Muscle layer of duodenum (tissue), 2 donors: Measurements from ENCODE around the gene DMWD.
A peak's percentile ranks its signal among the peaks of the same experiment; 100 is the strongest.

Source experiments
- H3K27ac ChIP-seq: one replicate; pipeline ENCODE4 v1.7.0; 2013; ENCODE audit warnings: mild to moderate bottlenecking, low read length
- H3K27me3 ChIP-seq: one replicate; pipeline ENCODE4 v1.7.0; 2013; ENCODE audit warnings: low read depth, mild to moderate bottlenecking, control low read depth, low read length
- H3K36me3 ChIP-seq, 2 donors: one replicate each; pipeline ENCODE4 v1.7.0; 2013; ENCODE audit warnings: low read length in 2 of 2, control low read depth in 1 of 2, mild to moderate bottlenecking in 1 of 2; ENCODE audit not compliant: insufficient read depth in 2 of 2, control insufficient read depth in 1 of 2
- H3K4me1 ChIP-seq, 2 donors: one replicate each; pipeline ENCODE4 v1.7.0; 2013; ENCODE audit warnings: low read length in 2 of 2, mild to moderate bottlenecking in 2 of 2, control low read depth in 1 of 2, moderate library complexity in 1 of 2; ENCODE audit not compliant: insufficient read depth in 2 of 2, control insufficient read depth in 1 of 2
- H3K4me3 ChIP-seq, 2 donors: one replicate each; pipeline ENCODE4 v1.7.0; 2013; ENCODE audit warnings: low read length in 2 of 2, low read depth in 1 of 2, mild to moderate bottlenecking in 1 of 2
- H3K9me3 ChIP-seq, 2 donors: one replicate each; pipeline ENCODE4 v1.7.0; 2013; ENCODE audit warnings: low read length in 2 of 2, control low read depth in 1 of 2, mild to moderate bottlenecking in 1 of 2; ENCODE audit not compliant: control insufficient read depth in 1 of 2
- donor health status: healthy.

The DMWD gene, protein sequence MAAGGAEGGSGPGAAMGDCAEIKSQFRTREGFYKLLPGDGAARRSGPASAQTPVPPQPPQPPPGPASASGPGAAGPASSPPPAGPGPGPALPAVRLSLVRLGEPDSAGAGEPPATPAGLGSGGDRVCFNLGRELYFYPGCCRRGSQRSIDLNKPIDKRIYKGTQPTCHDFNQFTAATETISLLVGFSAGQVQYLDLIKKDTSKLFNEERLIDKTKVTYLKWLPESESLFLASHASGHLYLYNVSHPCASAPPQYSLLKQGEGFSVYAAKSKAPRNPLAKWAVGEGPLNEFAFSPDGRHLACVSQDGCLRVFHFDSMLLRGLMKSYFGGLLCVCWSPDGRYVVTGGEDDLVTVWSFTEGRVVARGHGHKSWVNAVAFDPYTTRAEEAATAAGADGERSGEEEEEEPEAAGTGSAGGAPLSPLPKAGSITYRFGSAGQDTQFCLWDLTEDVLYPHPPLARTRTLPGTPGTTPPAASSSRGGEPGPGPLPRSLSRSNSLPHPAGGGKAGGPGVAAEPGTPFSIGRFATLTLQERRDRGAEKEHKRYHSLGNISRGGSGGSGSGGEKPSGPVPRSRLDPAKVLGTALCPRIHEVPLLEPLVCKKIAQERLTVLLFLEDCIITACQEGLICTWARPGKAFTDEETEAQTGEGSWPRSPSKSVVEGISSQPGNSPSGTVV

DNA sequence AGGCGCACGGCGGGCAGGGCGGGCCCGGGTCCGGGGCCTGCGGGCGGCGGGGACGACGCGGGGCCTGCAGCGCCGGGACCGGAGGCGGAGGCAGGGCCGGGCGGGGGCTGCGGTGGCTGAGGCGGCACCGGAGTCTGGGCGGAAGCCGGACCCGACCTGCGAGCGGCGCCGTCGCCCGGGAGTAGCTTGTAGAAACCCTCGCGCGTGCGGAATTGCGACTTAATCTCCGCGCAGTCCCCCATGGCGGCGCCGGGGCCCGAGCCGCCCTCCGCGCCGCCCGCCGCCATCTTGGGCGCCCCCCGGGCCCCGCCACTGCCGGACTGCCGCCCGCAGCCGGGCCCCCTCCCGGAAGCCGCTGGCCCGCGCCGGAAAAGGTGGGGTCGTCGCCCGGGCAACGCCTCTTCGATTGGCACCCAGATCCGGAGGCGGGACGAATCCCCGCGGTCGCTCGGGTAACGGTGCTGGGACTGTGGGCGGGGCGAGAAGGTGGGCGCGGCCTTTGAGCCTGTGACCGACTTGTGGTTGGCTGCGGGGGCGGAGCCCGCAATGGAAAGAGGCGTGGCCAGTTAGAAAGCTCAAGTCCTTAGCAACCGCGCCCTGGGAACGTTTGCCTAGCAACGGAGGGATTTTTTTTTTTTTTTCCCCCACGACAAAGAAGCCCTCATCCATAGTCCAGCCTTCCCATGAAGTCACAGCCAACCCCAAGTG lies at the start of gene DMWD:
TSS of gene DMWD (minus strand) at position 376 of the 708 bp plus-strand sequence. CDS start at position 287, 89 bp downstream.
- no peaks in the 10 kb centered on the region for H3K27me3 ChIP-seq
- H3K9me3 ChIP-seq = no peaks in the 10 kb centered on the region
- H3K4me3 ChIP-seq = peak within 1 kb of the TSS; percentile 75 to 87
- H3K4me1 ChIP-seq = peaks cover 0 to 23% of the 10 kb centered on the region in 2 donors
- peaks cover 8 to 19% of the 10 kb centered on the region in 2 donors for H3K36me3 ChIP-seq
- peak within 1 kb of the TSS; percentile 43 for H3K27ac ChIP-seq

DNA sequence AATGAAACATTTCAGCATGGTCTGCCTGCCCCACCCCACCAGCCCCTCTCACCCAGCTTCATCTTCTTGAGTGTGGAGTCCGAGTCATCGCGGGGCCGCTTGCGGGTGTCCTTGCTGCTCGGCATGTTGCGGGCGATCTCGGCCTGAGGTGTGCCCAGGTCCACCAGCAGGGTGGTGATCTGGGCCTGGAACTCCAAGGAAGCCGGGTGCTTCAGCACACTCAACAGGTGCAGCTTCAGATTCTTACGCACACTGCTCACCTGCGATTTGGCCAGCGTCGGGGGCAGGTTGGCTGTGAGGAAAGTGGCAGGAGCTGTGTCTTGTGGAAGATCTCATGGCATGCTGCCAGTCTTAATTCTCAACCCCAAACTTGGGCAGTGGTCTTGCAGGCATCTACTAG lies 49.6 kb upstream of the DMWD start:
- Histone ChIP-seq H3K27me3 (no peaks in the 10 kb centered on the region), H3K27ac (no peak overlapping the region), H3K4me3 (no peak overlapping the region), H3K4me1 (no peaks in the 10 kb centered on the region), H3K9me3 (no peaks in the 10 kb centered on the region), H3K36me3 (peaks cover 46 to 84% of the 10 kb centered on the region in 2 donors)

DNA sequence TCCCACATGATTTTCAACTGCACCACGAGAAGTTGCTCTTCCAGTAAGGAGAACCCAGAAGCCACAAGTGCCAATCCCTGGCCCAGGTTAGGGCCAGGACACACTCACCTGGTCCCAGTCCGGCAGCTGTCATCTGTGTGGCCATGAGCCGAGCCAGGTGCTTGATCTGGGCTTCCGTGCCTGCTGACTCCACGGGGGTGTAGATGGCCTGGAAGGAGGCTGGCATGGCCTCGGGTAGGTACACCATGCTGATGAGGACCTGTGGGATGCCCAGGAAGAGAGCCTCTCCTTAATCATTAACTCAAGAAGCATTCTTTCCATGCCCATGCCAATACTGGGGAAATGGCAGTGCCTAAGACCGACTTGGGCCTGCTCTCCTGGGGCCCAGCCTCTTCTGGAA lies 42.3 kb upstream of the DMWD start:
- H3K27me3 ChIP-seq = no peaks in the 10 kb centered on the region
- H3K4me3 ChIP-seq = no peak overlapping the region
- H3K27ac ChIP-seq = no peak overlapping the region
- no peaks in the 10 kb centered on the region for H3K9me3 ChIP-seq
- H3K4me1 ChIP-seq = no peaks in the 10 kb centered on the region
- H3K36me3 ChIP-seq = peaks cover 45 to 93% of the 10 kb centered on the region in 2 donors

DNA sequence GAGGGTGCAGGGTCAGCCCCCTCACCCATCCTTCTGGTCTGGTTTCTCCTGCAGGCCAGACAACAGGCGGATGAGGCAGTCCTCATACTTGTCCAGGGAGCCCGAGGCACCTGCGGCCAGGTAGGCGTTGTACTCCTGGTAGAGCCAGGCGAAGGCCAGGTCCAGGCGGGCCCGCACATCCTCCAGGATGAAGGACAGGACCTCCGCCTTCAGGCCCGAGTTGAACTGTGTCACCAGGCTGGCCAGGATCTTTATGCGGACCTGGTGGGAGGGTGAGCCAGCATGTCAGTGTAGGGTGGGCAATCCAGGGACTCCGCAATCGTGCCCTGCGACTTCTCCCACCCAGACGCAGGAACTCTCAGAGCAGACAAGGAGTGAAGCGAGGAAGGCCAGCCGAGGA lies 36.3 kb upstream of the DMWD start:
- Histone ChIP-seq H3K4me3 (no peak overlapping the region), H3K27me3 (no peaks in the 10 kb centered on the region), H3K36me3 (peaks cover 69 to 97% of the 10 kb centered on the region in 2 donors), H3K27ac (no peak overlapping the region), H3K9me3 (no peaks in the 10 kb centered on the region), H3K4me1 (peaks cover 0 to 5% of the 10 kb centered on the region in 2 donors)

DNA sequence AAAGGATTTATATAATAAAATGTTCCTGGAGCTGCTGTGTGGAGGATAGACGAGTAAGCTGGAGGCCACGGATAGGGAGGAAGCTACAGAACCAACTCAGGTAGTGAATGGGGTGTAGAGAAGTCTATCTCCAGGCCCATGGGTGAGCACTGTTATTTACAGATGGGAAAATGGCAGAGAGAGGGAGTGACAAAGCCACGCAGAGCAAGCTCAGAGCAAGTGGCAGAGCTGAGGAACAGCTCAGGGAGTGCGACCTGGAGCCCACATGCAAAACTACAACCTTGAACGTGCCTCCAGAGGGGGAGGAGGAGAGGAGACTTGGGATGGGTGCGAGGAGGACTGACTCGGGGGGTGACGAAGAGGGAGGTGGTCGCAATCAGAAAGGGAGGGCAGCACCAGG lies 35.9 kb upstream of the DMWD start:
- Histone ChIP-seq H3K4me3 (no peak overlapping the region), H3K27me3 (no peaks in the 10 kb centered on the region), H3K4me1 (peaks cover 0 to 5% of the 10 kb centered on the region in 2 donors), H3K27ac (no peak overlapping the region), H3K9me3 (no peaks in the 10 kb centered on the region), H3K36me3 (peaks cover 70 to 96% of the 10 kb centered on the region in 2 donors)

DNA sequence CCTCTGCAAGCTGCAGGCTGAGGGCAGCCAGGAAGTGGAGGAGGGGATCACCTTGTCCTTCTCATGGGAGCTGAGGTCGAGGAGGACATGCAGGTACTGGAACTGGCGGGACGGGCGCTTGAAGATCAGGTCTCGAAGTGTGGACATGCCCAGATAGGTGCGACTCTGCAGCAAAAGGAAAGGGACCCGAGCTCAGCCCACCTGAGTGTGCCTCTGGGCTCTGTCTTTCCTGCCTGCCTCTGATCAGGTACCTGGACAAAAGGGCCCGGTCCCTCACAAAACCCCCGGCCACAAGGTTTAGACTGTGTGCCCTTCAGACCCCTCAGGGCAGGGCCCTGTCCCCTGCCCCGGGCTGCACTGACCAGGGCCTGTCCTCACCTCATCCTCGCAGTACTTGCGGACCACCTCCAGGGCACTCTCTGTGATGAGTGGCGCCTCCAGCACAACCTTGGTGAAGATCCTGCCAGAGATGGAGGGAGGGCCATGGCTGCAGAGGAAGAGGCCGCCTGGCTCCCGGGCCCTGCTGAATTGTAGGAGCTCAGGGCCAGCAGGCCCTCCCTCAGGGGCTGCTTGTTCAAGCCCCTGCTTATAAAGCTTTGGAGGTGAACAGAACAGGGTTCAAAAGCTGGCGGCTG lies 34.9 kb upstream of the DMWD start:
- Histone ChIP-seq H3K9me3 (no peaks in the 10 kb centered on the region), H3K4me1 (peaks cover 0 to 5% of the 10 kb centered on the region in 2 donors), H3K36me3 (peaks cover 78 to 96% of the 10 kb centered on the region in 2 donors), H3K4me3 (no peak overlapping the region), H3K27me3 (no peaks in the 10 kb centered on the region), H3K27ac (no peak overlapping the region)

DNA sequence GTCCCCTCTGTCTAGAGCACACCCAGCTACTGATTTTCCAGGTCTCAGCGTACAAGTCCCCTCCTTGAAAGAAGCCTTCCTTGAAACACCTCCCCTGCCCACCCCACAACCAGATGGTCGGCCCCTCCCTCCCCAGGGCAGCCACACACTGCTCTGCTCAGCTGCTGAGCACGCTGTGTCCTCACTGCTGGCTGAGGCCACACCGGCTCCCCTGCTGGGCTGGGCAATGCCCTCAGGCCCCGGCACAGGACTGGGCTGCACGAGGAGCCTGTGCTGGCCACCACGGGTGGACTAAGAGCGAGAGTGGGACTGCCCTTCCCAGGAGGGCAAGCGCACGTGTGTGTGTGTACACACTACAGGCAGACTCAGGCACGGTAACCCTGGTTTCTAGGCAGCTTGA lies 34.3 kb upstream of the DMWD start:
- no peak overlapping the region for H3K4me3 ChIP-seq
- H3K27me3 ChIP-seq = no peaks in the 10 kb centered on the region
- H3K27ac ChIP-seq = no peak overlapping the region
- H3K36me3 ChIP-seq = peaks cover 75 to 94% of the 10 kb centered on the region in 2 donors
- H3K4me1 ChIP-seq = peaks cover 0 to 5% of the 10 kb centered on the region in 2 donors
- H3K9me3 ChIP-seq = no peaks in the 10 kb centered on the region

DNA sequence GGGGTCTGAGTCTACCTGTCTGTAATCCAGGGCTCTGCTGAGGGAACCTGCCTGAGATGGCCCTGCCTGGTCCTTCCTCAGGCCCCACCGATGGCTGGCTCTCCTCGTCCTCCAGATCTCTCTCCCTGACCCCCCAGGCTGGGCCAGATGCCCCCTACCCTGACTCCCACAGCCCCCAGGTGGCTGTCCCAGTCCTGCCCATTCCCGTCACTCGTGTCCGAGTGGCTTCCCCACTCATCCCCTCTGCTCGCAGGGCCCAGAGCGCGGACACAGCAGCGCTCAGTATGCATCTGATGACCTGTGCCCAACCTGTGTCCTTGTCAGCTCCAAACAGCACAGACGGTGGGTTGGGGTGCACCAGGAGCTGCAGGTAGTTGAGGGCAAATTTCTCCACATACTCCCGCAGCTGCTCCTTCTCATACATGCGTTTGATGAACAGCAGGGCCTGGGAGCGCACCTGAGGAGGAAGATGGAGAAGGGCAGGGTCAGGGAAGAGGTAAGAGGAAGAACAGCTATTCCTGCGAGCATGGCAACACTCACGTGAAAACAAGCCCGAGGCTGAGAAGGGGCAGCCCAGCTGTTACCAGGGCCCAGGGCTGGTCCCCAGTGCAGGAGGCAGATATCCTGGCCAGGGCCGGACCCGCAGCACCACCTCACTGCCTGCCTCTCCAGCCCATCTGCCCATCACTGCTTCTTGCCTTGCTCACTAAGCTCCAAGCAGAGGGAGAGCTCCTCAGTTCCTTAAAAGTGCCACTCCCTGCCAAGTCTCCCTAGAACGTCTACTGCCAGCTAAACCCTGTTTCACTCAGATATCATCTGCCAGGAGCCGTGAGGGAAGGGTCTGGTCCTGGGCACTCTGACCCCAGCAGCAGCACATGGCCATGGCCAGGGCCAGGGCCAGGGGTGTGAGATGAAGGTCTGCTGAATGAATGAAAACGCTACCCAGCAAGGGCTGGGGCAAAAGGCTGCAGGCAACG lies 33.6 kb upstream of the DMWD start:
- no peak overlapping the region for H3K27ac ChIP-seq
- H3K4me1 ChIP-seq = peaks cover 0 to 5% of the 10 kb centered on the region in 2 donors
- H3K9me3 ChIP-seq = no peaks in the 10 kb centered on the region
- H3K27me3 ChIP-seq = no peaks in the 10 kb centered on the region
- H3K36me3 ChIP-seq = peaks cover 69 to 93% of the 10 kb centered on the region in 2 donors
- no peak overlapping the region for H3K4me3 ChIP-seq

DNA sequence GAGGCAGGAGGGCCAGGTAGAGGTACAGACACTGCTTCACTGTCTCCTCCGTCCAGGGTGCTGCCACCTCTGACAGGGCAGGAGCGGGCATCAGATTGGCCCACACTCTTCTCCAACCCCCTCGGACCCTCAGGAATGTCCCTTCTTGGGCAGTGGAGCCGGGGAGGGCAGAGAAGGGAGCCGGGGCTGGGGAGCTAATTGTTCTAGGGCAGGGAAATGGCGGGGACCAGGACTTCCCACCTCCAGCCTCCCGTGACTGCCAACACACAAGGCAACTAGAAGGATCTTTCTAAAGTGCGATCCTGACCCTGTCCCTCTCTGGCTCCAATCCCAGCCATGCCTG lies 32.6 kb upstream of the DMWD start:
- Histone ChIP-seq H3K27me3 (no peaks in the 10 kb centered on the region), H3K27ac (no peak overlapping the region), H3K4me3 (no peak overlapping the region), H3K36me3 (peaks cover 68 to 95% of the 10 kb centered on the region in 2 donors), H3K9me3 (no peaks in the 10 kb centered on the region), H3K4me1 (peaks cover 0 to 5% of the 10 kb centered on the region in 2 donors)

DNA sequence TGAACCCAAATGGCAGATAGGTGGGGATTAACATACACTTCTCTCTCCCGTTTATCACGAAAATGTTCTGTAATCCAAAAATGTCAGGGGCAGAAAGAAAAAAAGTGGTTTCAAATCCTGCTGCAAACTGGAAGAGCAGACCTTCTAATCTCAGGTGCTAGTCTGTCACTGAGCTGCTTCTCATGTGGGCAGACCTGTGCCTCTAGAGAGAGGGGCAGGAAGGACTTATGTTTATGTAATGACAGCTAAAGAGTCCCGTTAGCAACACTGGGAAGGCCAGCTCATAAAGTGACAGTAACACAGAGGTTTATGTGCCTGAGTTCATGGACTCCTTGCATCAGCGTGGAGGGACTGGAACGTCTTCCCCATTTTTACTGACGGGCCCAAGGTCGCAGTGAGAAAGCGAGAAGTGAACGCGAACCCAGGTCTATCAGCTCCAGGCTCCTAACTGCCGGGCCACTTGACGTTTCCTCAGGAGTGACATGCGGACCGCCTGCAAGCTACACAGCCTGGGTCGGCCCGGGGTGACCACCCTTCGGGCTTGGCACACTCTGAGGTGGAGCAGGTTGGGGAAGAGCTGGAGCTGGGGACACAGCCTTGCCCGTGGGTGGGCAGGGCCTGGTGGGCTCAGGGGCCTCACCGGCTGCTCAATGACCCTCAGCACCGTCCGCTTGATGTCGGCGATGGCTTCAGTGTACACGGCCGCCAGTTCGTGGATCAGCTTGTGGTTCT lies 32.1 kb upstream of the DMWD start:
- Histone ChIP-seq H3K4me3 (no peak overlapping the region), H3K9me3 (no peaks in the 10 kb centered on the region), H3K36me3 (peaks cover 66 to 94% of the 10 kb centered on the region in 2 donors), H3K27ac (no peak overlapping the region), H3K27me3 (no peaks in the 10 kb centered on the region), H3K4me1 (peaks cover 0 to 5% of the 10 kb centered on the region in 2 donors)
